Stimulated activated CD4-positive, alpha-beta T cell treated with anti-CD3 and anti-CD28 coated beads, Interleukin-4, amount 100 ng/mL, for 24 hours (primary cell): ENCODE data around the gene CA4.
"Not testable (repeated sequence)": the region's sequence is repeated elsewhere in the genome, so short reads cannot be mapped to it uniquely, and the experiment has no call there.

ENCODE experiments used
- DNase-seq: peaks from one replicate; pipeline ENCODE4 v3.0.0-alpha.2; 2020

CA4 gene

GRCh38 chr17:60178180-60178579 is 28.4 kb downstream of the CA4 start:
- DNase-seq = not testable (repeated sequence)

DNA sequence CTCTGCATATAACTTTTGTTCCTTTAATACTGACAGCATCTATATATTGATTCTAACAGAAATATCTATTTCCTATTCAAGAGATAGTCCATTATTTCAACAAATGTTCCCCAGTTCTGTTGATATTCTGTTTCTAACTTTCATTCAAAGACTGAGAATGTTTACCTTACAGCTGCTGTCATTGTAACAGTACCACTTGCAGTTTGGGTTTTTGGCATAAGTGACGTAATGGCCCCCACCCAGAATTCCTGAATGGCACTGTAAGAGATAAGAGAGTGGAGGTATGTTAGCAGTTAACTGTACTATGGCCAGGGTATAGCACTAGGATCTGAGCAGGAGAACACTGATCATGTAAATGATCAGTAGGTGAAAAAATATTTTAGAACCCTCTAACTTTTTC is 30.6 kb downstream of the CA4 start:
- not testable (repeated sequence) for DNase-seq

DNA sequence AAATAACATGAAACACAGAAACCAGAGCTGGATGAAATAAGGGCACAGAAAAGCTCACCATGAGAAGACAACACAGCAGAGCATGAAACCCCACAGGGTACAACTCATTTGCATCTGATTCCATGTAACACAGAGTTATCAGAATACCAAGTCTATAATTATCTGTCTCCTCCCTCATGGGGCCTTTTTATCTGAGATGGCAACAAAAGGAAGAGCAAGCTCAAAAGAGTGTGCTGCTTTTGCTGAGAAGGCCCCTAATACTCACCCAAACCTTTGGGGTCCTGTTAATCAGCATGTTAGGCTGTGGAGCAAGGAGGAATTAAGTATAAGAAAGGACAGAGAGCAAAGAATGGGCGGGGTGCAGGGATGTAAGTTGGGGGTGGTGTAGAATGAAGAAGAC is 36.6 kb downstream of the CA4 start:
- DNase-seq = not testable (repeated sequence)

DNA sequence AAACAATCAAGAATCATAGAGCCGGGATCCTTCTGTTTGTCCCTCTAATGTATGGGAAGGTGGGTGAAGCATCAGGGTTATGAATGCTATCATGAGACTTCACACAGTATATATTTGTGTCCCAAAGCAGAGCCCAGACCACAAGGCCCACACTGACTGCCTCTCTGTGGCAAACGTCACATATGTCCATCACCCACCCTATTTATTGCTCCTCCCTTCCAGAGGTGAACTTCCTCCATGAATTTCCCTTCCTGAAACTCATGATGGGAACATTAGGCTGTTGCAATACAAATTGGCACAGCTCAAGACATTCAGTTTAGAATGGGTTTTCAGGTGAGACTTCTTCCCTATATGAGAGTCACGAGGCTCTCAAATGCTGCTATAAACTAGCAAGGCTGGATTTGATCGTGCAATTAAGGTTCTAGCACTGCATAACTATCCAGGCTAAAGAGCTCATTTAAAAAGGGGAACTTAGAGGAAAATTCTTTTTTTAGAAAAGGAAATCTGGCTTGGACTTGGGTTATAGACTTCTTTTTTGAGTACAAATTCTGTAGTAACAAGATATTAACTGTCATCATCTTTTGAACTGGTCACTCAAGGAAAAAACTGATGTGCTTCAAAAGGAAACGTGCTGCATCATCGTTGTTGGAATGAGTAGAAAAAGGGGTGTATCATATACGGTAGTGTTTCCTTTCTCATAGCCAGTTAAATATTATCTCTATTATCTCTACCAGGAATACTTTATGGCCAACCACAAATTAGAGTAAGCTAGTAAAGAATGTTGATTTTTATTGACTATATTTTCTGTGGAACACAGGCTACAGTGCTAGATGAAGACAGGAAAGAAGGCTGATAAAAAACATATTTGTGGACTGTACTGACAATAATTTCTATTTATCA is 37.3 kb downstream of the CA4 start:
- DNase-seq = not testable (repeated sequence)

- no peak for DNase-seq
Measured at GRCh38 chr17:60188759-60189158, 39.0 kb downstream of the CA4 start.

DNA sequence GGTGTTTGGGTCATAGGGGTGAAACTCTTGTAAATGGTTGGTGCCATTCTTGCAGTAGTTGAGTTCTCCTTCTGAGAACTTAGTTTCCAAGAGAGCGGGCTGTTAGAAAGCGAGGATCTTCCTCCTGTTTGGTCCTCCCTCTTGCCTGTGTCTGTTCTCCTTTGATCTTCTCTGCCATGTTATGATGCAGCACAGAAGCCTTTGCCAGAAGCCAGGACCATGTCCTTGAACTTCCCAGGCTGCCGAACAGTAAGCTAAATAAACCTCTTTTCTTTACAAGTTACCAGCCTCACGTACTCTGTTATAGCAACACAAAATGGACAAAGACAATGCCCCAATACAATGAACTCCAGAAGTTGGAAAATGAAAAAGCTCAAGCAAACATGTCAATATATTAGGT is 40.3 kb downstream of the CA4 start:
- not testable (repeated sequence) for DNase-seq

GRCh38 chr17:60193032-60193431 is 43.3 kb downstream of the CA4 start:
- not testable (repeated sequence) for DNase-seq

GRCh38 chr17:60193482-60193881 is 43.7 kb downstream of the CA4 start:
- no peak for DNase-seq

GRCh38 chr17:60194141-60194540 is 44.4 kb downstream of the CA4 start:
- not testable (repeated sequence) for DNase-seq

DNA sequence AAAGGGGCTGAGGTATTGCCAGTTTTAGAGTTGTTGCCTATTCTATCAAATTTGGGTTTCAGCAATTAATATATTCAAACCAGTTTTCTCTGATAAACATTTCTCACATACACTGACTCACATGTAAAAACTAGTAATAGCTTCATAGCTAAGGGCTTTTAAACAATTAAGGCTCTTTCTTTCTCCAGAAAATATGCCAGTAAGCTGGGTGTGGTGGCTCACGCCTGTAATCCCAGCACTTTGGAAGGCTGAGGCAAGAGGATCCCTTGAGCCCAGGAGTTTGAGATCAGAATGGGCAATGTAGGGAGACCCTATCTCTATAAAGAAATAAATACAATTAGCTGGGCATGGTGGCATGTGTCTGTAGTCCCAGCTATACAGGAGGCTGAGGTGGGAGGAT is 48.9 kb downstream of the CA4 start:
- DNase-seq = not testable (repeated sequence)

- not testable (repeated sequence) for DNase-seq
Measured at GRCh38 chr17:60205782-60206181, 56.0 kb downstream of the CA4 start.

DNA sequence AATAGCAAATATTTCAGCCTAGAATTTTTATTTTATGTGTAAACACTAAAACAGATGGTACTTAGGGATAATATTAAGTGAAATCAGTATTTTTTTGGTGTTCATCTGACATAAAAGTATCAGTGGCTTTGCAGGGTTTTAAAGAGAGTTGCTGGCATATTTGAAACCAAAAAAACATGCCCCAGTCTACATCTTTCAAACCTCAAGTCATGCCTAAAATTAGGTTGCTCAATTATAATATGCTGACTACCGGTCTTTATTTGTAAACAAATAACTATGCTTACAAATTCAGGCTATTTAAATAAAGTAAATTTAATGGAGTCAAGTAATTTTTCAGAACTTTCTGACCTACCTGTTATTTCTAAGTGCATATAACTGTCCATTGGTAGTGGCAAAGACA is 58.5 kb downstream of the CA4 start:
- not testable (repeated sequence) for DNase-seq
